Ishikawa (cell line): ENCODE measurements around the gene NCDN.

Experiments
- CEBPB ChIP-seq: IDR thresholded peaks from 2 replicates; pipeline ENCODE4 v1.6.1; 2012
- CREB1 ChIP-seq: IDR thresholded peaks from 2 replicates; pipeline ENCODE4 v1.6.1; 2012; ENCODE audit warnings: low read depth
- EGR1 ChIP-seq: IDR thresholded peaks from 2 replicates; pipeline ENCODE4 v1.6.1; 2012
- EP300 ChIP-seq: IDR thresholded peaks from 2 replicates; pipeline ENCODE4 v1.6.1; 2012; ENCODE audit warnings: borderline replicate concordance
- FOXM1 ChIP-seq: IDR thresholded peaks from 2 replicates; pipeline ENCODE4 v1.6.1; 2012; ENCODE audit warnings: low read depth, borderline replicate concordance
- NFIC ChIP-seq: IDR thresholded peaks from 2 replicates; pipeline ENCODE4 v1.6.1; 2012
- RAD21 ChIP-seq: IDR thresholded peaks from 2 replicates; pipeline ENCODE4 v1.6.1; 2012; ENCODE audit warnings: low read depth
- TAF1 ChIP-seq: IDR thresholded peaks from 2 replicates; pipeline ENCODE4 v1.6.1; 2012; ENCODE audit warnings: low read depth, mild to moderate bottlenecking
- TCF12 ChIP-seq: IDR thresholded peaks from 2 replicates; pipeline ENCODE4 v1.6.1; 2012; ENCODE audit warnings: low read depth
- YY1 ChIP-seq: IDR thresholded peaks from 2 replicates; pipeline ENCODE4 v1.6.1; 2012; ENCODE audit warnings: low read depth
- ZBTB7A ChIP-seq: IDR thresholded peaks from 2 replicates; pipeline ENCODE4 v1.6.1; 2012; ENCODE audit warnings: low read depth
- TF ChIP-seq, protein P1 (sequence below): IDR thresholded peaks from 2 replicates; pipeline ENCODE4 v1.6.1; 2012
- TF ChIP-seq, protein P2 (sequence below): IDR thresholded peaks from 2 replicates; pipeline ENCODE4 v1.6.1; 2012; ENCODE audit warnings: low read depth, mild to moderate bottlenecking
- TF ChIP-seq, protein P3 (sequence below): IDR thresholded peaks from 2 replicates; pipeline ENCODE4 v1.6.1; 2012

DNA sequence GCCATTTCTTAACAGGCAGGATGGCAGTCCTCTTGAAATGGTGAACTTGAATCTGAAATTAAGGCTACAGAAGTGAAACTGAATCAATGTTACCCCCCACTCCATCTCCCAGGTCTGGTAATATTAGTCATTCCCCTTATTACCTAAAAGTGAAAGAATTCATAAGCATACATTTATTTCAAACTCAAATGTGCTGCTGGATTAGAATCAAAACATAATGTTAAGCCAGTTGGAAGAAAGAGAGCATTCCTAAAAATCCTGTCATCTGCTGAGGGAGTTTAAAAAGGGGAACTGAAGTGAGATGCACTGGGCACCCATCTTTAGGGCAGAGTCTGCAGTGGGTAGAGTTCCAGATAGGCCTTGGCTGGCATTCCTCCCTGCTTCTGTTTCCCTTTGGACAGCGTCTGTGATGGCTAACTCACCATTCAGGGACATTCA lies 17.8 kb upstream of the NCDN start:
- TF ChIP-seq EGR1, result no peak
- TF ChIP-seq, protein P1, sequence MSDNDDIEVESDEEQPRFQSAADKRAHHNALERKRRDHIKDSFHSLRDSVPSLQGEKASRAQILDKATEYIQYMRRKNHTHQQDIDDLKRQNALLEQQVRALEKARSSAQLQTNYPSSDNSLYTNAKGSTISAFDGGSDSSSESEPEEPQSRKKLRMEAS, result no peak
- no peak for TF ChIP-seq RAD21
- no peak for TF ChIP-seq EP300
- TF ChIP-seq, protein P2, sequence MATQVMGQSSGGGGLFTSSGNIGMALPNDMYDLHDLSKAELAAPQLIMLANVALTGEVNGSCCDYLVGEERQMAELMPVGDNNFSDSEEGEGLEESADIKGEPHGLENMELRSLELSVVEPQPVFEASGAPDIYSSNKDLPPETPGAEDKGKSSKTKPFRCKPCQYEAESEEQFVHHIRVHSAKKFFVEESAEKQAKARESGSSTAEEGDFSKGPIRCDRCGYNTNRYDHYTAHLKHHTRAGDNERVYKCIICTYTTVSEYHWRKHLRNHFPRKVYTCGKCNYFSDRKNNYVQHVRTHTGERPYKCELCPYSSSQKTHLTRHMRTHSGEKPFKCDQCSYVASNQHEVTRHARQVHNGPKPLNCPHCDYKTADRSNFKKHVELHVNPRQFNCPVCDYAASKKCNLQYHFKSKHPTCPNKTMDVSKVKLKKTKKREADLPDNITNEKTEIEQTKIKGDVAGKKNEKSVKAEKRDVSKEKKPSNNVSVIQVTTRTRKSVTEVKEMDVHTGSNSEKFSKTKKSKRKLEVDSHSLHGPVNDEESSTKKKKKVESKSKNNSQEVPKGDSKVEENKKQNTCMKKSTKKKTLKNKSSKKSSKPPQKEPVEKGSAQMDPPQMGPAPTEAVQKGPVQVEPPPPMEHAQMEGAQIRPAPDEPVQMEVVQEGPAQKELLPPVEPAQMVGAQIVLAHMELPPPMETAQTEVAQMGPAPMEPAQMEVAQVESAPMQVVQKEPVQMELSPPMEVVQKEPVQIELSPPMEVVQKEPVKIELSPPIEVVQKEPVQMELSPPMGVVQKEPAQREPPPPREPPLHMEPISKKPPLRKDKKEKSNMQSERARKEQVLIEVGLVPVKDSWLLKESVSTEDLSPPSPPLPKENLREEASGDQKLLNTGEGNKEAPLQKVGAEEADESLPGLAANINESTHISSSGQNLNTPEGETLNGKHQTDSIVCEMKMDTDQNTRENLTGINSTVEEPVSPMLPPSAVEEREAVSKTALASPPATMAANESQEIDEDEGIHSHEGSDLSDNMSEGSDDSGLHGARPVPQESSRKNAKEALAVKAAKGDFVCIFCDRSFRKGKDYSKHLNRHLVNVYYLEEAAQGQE, result peak; percentile 13; the same call in 1 of the 2 replicates
- no peak for TF ChIP-seq FOXM1
- no peak for TF ChIP-seq CEBPB
- TF ChIP-seq YY1, result no peak
- TF ChIP-seq CREB1, result no peak
- TF ChIP-seq TAF1, result no peak
- no peak for TF ChIP-seq ZBTB7A
- TF ChIP-seq, protein P3, sequence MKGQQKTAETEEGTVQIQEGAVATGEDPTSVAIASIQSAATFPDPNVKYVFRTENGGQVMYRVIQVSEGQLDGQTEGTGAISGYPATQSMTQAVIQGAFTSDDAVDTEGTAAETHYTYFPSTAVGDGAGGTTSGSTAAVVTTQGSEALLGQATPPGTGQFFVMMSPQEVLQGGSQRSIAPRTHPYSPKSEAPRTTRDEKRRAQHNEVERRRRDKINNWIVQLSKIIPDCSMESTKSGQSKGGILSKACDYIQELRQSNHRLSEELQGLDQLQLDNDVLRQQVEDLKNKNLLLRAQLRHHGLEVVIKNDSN, result no peak
- TF ChIP-seq TCF12, result no peak
- TF ChIP-seq NFIC, result no peak
